Gastroesophageal sphincter (tissue), 3 donors: Measurements from ENCODE around the gene ACSS3.

Source experiments
- EP300 ChIP-seq: sonication (generic); formaldehyde crosslinking; IDR thresholded peaks from one replicate; pipeline ENCODE4 v1.6.1; 2017; ENCODE audit warnings: antibody characterized with exemption, mild to moderate bottlenecking
- POLR2A ChIP-seq, 2 donors: fragments of 450-650 bp; IDR thresholded peaks; one replicate each; pipeline ENCODE4 v1.6.1; 2017; ENCODE audit warnings: antibody characterized with exemption in 2 of 2, mild to moderate bottlenecking in 2 of 2, moderate library complexity in 1 of 2
- POLR2AphosphoS5 ChIP-seq: sonication (generic); formaldehyde crosslinking; IDR thresholded peaks from one replicate; pipeline ENCODE4 v1.6.1; 2017; ENCODE audit warnings: antibody characterized with exemption
- TF ChIP-seq, protein P1 (sequence below), 4 experiments: fragments of 200-600 bp in 2 of 4; fragments of 450-650 bp in 2 of 4; sonication (generic) in 1 of 4; IDR thresholded peaks; one replicate each; pipeline ENCODE4 v1.5.1; 2017 to 2019; ENCODE audit warnings: antibody characterized with exemption in 4 of 4, mild to moderate bottlenecking in 2 of 4, moderate library complexity in 2 of 4

DNA sequence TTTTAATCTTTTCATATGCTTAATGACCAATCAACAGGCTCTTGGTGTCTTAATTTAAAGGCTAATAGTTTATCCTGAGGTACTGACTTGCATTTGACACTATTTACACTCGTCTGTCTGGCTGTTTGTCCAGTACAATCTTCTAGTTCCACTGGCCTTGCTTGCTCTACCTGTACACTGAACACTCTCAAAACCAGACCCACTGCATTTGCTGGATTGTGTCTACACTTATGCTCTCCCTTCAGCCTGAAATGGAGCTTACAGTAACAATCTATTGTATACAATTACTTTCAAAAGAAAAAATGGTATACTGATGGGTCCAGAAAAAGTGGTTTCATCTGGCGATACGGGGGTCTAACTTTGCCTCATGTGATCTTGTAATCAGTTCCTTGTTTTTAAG is 2.3 kb upstream of the ACSS3 start:
- TF ChIP-seq, protein P1, sequence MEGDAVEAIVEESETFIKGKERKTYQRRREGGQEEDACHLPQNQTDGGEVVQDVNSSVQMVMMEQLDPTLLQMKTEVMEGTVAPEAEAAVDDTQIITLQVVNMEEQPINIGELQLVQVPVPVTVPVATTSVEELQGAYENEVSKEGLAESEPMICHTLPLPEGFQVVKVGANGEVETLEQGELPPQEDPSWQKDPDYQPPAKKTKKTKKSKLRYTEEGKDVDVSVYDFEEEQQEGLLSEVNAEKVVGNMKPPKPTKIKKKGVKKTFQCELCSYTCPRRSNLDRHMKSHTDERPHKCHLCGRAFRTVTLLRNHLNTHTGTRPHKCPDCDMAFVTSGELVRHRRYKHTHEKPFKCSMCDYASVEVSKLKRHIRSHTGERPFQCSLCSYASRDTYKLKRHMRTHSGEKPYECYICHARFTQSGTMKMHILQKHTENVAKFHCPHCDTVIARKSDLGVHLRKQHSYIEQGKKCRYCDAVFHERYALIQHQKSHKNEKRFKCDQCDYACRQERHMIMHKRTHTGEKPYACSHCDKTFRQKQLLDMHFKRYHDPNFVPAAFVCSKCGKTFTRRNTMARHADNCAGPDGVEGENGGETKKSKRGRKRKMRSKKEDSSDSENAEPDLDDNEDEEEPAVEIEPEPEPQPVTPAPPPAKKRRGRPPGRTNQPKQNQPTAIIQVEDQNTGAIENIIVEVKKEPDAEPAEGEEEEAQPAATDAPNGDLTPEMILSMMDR (IDR thresholded peaks at IDR 0.05) = no peak
- no peak for TF ChIP-seq POLR2A (IDR thresholded peaks at IDR 0.05)
- no peak for TF ChIP-seq EP300
- TF ChIP-seq POLR2AphosphoS5 = no peak
